Neural progenitor cell (in vitro differentiated cells): ENCODE results near the gene UPK3A.

Source experiments
- CTCF ChIP-seq: fragments of 200-600 bp; sonication (generic); IDR thresholded peaks from 2 replicates; pipeline ENCODE4 v1.5.1; 2017; ENCODE audit warnings: antibody characterized with exemption, mild to moderate bottlenecking
- EZH2phosphoT487 ChIP-seq: fragments of 200-600 bp; sonication (generic); IDR thresholded peaks from 2 replicates; pipeline ENCODE4 v1.6.1; 2017; ENCODE audit warnings: antibody characterized with exemption

GRCh38 chr22:45343143-45343542 is 58.4 kb downstream of the UPK3A start:
- TF ChIP-seq CTCF (no peak), EZH2phosphoT487 (no peak)
